GM12875 (cell line): Measurements from ENCODE around the gene LCE2B.
"Not testable (repeated sequence)": the region's sequence is repeated elsewhere in the genome, so short reads cannot be mapped to it uniquely, and the experiment has no call there.

Source experiments
- H3K4me3 ChIP-seq: one replicate; pipeline ENCODE4 v1.5.1; 2011; ENCODE audit warnings: low read depth, low read length, control low read depth
- CTCF ChIP-seq: IDR thresholded peaks from 2 replicates; pipeline ENCODE4 v1.5.1; 2011; ENCODE audit warnings: low read depth, mild to moderate bottlenecking, control low read depth, inconsistent platforms, low read length, moderate library complexity, borderline replicate concordance; ENCODE audit not compliant: insufficient read depth

Gene LCE2B

DNA sequence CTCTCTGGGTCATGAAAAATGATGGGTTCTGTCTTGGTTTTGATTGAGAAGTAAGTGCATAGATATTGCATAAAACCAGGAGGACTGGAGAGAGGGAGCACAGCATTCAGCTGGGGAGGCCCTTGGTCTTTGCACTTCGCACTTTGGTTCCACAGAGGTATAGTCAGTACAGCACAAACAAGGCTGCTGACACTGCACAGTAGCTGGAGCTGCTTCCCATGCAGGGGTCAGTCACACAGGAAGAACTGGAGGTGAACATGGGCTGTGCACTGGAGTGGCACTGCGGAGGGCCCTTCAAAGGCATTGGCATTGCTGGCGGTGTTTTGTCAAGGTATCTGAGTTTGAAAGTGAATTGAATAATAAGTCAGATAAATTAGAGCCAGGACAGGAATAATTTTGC, 27.3 kb upstream of the LCE2B start:
- H3K4me3 ChIP-seq: no peak overlapping the region
- no peak for TF ChIP-seq CTCF

DNA sequence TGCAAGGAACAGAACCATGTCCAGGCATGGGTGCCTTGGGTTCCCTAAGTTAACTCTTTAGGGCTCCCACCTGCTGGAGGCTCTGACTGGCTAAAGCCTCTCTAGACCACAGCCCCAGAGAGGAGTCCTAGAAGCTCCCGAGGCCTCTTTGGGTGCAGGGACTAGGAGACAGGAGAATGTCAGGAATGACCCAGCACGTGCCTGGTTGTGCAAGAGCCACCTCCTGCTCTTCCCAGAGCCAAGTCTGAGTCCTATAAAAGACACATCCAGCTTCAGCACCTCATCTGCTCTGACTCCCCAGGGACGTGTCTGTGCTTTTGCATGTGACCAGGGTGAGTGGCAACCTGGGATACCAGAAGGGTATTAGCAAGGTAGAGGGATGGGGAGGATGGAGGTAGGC, 22.8 kb upstream of the LCE2B start, which contains the start of gene LCE2D:
Gene LCE2D, plus strand, starts transcription at position 283 of the 400 bp plus-strand sequence. CDS start 726 bp downstream, outside the sequence.
- TF ChIP-seq CTCF: no peak
- no peak within 1 kb of the TSS for H3K4me3 ChIP-seq

- H3K4me3 ChIP-seq: not testable (repeated sequence)
Observed at GRCh38 chr1:152666171-152666570, 19.8 kb upstream of the LCE2B start.

DNA sequence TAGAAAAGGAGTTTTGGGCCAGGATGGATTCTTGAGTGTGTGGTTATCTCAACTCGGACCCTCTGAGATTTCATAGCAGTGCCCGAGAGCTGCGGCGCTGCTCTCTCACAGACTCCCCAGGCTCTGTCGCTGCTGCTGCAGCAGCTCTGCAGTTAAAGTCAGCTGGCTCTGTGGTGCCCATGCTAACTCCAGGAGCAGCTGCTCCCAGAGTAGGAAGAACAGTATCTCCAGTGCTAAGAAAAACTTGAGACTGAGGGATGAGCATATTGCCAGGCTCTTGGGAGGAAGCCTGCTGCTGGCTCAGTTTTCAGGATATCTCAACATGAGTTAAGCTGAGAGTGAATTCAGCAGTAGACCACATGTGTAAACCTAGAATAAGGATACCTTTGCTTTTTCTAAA, 18.3 kb upstream of the LCE2B start:
- H3K4me3 ChIP-seq: no peak overlapping the region
- TF ChIP-seq CTCF: no peak

DNA sequence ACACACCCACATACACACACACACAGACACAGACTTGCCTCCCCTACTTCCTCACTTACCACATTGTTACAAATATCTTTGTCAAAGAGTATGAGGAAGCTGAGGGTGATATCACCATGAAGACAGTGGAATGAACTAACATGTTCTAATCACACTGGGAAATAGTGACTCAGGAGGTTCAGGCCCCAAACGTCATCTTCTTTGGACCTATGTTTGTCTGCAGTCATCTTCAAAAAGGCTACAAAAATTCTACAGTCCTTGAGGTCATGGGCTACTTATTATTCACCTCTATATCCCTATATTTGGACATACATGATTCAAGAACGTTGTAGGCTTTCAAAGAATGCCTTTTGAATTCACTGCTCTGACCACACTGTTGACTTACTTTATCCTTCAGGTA, 12.9 kb upstream of the LCE2B start:
- TF ChIP-seq CTCF: no peak
- H3K4me3 ChIP-seq: no peak overlapping the region

- not testable (repeated sequence) for H3K4me3 ChIP-seq
Observed at GRCh38 chr1:152674983-152675382, 10.9 kb upstream of the LCE2B start, which contains the start of gene LCE2C. Gene LCE2C, plus strand, starts transcription at chr1:152675279. Its CDS starts 737 bp downstream, at chr1:152676016.

DNA sequence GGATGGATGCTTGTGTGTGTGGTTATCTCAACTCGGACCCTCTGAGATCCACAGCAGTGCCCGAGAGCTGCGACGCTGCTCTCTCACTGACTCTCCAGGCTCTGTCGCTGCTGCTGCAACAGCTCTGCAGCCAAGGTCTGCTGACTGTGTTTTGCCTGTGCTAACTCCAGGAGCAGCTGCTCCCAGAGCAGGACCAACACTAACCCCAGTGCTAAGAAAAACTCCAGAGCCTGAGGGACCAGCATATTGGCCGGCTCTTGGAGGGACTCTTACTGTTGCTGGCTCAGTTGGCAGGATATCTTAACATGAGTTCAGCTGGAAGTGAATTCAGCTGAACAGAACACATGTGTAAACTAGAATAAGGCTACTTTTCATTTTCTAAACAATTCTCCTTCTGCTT, 6.5 kb upstream of the LCE2B start:
- TF ChIP-seq CTCF: no peak
- H3K4me3 ChIP-seq: no peak overlapping the region

DNA sequence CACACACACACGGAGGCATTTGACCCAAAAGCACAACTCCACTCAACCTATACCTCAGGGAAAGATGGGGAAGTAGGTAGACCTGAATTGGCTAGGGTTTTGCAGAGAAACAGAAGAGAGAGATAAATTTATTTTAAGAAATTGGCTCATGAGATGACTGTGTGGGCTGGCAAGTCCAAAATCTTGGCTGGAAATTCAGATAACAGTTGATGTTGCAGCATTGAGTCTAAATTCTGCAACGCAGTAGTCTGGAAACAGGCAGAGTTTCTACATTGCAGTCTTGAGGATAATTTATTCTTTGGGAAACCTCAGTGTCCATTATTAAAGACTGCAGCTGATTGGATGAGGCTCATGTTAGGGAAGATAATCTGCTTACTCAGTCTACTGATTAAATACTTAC, 4.3 kb upstream of the LCE2B start:
- no peak overlapping the region for H3K4me3 ChIP-seq
- no peak for TF ChIP-seq CTCF
